Stimulated activated CD8-positive, alpha-beta memory T cell treated with anti-CD3 and anti-CD28 coated beads, Interleukin-4, amount 100 ng/mL, for 48 hours (primary cell): Measurements from ENCODE around the gene RPL21.
"Not testable (repeated sequence)": the region's sequence is repeated elsewhere in the genome, so short reads cannot be mapped to it uniquely, and the experiment has no call there.

Experiments used
- DNase-seq: peaks from one replicate; pipeline ENCODE4 v3.0.0-alpha.2; 2020

Gene RPL21

GRCh38 chr13:27251166-27252091 is at the start of gene RPL21:
Gene RPL21 (plus strand): TSS chr13:27251558. CDS start chr13:27253777, 2,219 bp downstream.
- DNase-seq, result peak; percentile 93

- DNase-seq, result no peak
Observed at GRCh38 chr13:27201661-27202060, 49.7 kb upstream of the RPL21 start.

DNA sequence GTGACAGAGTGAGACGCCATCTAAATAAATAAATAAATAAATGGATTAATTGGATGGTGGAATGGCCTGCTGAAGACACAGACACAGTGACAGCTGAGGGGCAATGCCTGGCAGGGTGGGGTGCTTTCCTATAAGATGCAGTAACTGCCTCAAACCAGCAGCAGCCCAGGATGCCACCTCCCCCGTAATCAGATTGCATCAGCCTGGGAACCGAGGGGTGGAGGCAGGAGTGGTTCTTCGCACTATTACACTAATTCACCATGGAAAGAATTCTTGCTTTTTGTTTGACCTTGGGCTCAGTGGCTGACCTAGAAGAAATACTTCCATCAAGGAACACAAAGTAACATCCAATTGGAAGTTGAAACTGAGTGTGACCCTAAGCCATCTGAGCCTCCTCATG is 48.2 kb upstream of the RPL21 start:
- DNase-seq, result no peak

- DNase-seq, result no peak
Observed at GRCh38 chr13:27203854-27204253, 47.5 kb upstream of the RPL21 start.

DNA sequence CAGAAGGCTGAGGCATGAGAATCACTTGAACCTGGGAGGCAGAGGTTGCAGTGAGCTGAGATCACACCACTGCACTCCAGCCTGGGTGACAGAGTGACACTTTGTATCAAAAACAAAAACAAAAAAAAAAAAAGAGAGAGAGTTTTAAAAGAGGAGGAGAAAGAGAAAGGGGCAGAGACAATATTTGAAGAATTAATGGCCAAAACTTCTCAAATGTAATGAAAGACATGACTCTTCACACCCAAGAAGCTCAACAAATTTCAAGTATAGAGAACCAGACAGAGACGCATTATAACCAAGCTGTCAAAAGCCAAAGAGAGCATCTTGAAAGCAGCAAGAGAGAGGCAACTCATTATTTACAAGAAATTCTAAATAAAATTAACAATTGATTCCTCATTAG is 42.8 kb upstream of the RPL21 start:
- DNase-seq, result no peak

GRCh38 chr13:27211271-27211670 is 40.1 kb upstream of the RPL21 start:
- no peak for DNase-seq

DNA sequence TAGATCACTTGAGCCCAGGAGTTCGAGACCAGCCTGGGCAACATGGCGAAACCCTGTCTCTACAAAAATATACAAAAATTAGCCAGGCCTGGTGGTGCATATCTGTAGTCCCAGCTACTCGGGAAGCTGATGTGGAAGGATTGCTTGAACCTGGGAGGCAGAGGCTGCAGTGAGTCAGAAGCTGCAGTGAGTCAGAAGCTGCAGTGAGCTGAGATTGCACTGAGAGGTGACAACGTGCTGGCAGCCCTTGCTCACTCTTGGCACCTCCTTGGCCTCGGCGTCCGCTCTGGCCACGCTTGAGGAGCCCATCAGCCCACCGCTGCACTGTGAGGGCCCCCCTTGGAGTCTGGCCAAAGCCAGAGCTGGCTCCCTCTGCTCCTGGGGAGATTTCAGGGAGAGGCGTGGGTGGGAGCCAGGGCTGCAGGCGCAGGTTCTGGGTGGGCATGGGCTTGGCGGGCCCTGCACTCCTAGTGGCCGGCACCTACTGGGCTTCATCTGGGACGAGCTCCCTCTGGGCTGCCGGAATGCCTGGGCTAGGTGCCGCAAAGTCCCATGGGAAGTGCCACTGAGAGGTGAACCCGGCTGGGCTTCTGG is 39.5 kb upstream of the RPL21 start:
- DNase-seq, result no peak

GRCh38 chr13:27213386-27213785 is 38.0 kb upstream of the RPL21 start:
- DNase-seq, result not testable (repeated sequence)

DNA sequence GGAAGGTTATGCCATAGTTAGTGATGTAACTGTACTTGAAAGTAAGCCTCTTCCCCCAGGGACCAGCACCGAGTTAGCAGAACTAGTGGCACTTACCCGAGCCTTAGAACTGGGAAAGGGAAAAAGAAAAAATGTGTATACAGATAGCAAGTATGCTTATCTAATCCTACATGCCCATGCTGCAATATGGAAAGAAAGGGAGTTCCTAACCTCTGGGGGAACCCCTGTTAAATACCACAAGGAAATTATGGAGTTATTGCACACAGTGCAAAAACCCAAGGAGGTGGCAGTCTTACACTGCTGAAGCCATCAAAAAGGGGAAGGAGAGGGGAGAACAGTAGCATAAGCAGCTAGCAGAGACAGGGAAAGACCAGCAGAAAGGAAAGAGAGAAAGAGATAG is 33.6 kb upstream of the RPL21 start:
- not testable (repeated sequence) for DNase-seq

DNA sequence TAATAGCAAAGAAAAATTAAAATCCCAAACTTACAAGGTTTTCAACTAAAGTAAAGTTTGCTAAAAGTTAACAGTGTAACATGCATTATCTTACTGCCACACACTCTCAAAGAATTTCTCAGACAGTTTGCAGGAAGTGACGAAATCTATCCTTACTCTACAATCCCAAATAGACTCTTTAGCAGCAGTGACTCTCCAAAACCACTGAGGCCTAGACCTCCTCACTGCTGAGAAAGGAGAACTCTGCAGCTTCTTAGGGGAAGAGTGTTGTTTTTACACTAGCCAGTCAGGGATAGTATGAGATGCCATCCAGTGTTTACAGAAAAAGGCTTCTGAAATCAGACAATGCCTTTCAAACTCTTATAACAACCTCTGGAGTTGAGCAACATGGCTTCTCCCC is 32.5 kb upstream of the RPL21 start:
- not testable (repeated sequence) for DNase-seq

- no peak for DNase-seq
Observed at GRCh38 chr13:27219611-27220010, 31.7 kb upstream of the RPL21 start.

DNA sequence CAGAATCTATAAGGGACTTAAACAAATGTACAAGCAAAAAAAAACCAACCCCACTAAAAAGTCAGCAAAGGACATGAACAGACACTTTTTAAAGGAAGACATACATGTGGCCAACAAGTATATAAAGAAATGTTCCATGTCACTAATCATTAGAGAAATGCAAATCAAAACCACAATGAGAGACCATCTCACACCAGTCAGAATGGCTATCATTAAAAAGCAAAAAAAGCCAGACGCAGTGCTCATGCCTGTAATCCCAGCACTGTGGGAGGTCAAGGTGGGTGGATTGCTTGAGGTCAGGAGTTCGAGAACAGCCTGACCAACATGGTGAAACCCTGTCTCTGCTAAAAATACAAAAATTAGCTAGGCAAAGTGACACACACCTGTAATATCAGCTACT is 29.3 kb upstream of the RPL21 start:
- not testable (repeated sequence) for DNase-seq

GRCh38 chr13:27226991-27227390 is 24.4 kb upstream of the RPL21 start:
- no peak for DNase-seq

DNA sequence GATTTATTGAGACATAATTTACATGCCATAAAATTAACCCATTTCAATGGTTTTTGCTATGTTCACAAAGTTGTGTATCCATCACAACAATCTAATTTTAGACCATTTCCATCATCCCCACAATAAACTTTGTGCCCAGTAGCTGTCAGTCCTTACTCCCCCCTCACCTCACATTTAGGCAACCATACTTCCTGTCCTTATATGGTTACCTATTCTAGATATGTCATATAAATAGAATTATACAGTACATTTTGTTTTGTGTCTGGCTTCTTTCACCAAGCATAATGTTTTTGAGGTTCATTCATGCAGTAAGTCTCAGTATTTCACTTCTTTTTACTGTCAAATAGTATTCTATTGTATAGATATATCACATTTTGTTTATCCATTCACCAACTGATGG is 23.2 kb upstream of the RPL21 start:
- DNase-seq, result no peak

GRCh38 chr13:27229642-27230041 is 21.7 kb upstream of the RPL21 start:
- no peak for DNase-seq

- DNase-seq, result no peak
Observed at GRCh38 chr13:27233964-27234363, 17.4 kb upstream of the RPL21 start.

DNA sequence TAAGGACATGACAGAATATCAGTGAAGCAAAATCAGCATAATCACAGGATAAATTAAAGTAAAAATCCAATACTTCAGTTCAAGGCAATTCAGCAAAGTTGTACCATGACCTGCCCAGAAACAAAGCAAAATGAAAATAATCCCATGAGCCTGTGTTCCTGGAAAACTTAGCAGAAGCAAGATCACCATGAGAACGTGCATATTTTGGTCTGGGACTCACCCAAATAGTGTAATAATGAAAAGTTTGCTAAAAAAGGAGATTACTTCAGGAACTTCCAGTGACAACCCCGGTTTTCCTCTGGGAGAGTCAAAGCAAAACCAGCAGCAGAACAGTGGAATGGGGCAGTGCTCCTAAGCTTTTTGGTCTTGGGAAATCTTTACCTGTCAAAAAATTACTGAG is 14.9 kb upstream of the RPL21 start:
- no peak for DNase-seq

DNA sequence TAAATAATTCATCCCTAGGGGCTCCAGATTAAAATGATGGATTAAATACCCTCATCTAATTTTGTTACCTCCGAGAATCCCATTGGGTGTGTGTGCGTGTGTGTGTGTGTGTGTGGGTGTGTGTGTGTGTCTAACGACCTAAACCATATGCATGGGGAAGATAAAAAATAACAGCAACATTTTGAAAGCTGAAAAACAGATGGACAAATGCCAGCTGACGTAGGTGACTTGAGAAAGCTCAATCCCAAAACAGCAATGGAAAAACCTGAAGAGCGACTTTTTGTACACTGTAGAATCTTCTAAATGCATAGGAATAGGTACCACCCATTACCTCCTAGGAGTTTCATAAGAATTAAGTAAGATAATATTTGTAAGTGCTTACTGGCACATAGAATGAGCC is 8.7 kb upstream of the RPL21 start:
- DNase-seq, result no peak

GRCh38 chr13:27245610-27246009 is 5.7 kb upstream of the RPL21 start:
- no peak for DNase-seq

DNA sequence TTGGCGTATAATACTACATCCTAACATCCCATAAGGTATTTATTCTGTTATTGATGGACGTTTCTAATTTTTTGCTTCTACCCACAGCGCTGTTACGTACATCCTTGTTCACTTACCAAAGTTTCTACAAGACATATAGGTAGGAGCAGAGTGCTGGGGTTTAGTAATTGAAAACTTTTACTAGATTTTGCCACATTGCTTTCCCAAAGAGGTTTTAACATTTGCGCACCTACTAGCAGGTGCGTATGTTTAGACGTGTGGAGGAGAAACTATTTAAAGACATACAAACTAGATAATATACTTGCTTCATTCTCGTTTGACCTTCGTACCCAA is 559 bp upstream of the RPL21 start:
- no peak for DNase-seq

- no peak for DNase-seq
Observed at GRCh38 chr13:27252467-27252866, 1.1 kb downstream of the RPL21 start.

GRCh38 chr13:27257233-27257568 is 5.8 kb downstream of the RPL21 start:
- no peak for DNase-seq

DNA sequence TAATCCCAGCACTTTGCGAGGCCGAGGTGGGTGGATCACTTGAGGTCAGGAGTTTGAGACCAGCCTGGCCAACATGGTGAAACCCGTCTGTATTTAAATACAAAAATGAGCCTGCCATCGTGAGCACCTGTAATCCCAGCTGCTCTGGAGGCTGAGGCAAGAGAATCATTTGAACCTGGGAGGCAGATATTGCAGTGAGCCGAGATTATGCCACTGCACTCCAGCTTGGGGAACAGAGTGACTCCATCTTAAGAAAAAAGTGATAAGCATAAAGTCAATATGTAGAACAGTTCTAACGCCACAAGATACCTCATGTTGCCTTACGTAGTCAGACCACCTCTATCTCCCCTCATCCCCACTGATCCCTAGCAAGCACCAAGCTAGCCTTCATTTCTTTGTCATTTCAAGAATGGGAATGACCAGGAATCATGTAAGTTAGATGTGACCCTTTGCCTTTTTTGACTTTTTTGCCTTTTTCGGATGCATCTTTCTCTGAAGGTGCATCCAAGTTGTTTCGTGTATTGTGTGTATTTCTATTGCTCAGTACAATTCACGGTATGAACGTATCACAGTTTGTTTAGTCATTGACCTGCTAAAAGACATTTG is 6.4 kb downstream of the RPL21 start:
- DNase-seq, result no peak

DNA sequence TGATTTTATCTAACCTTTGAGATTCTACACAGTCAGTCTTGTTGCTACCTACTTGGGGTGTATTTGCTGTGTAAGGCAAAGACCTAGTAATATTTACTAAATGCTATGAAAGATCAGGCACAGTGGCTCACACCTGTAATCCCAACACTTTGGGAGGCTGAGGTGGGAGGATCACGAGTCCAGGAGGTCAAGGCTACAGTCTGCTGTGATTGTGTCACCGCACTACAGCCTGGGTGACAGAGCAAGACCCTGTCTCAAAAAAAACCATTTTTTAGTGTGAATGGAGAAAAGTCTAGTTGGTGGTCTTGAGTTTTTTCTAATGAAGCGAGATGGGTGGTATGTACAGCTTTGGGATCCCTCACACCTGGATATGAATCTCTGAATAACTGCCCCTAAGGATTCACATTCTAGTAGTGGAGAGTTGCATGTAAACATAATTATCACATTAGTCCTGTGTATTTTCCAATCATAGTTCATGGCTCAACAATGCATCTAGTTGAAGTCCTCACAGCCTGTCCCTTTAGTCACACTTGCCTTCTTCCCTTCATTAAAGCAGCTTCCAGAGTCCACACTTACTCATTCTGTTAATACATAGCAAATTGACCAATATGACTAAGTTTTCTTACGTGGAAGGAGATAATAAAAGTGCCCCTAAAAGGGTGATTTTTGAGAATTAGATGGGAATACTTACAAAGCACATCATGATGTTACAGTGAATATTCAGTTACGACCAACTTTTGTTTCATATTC is 7.5 kb downstream of the RPL21 start:
- DNase-seq, result no peak
